ENCODE measurements around the gene C1QTNF5. TPM values are rescaled to one million over a fixed set of nuclear protein-coding genes. Genes with fewer than 3 reads are reported as not detected.
A peak's percentile ranks its signal among the peaks of the same experiment; 100 is the strongest.

Gene C1QTNF5
- total RNA-seq, 1 donor from 2014 or later: 24.1 TPM

GRCh38 chr11:119356349-119357031, 15.8 kb upstream of the C1QTNF5 start:
- Mint-ChIP-seq H3K9me3 (no peaks in the 10 kb centered on the region), H3K36me3 (peaks cover 17% of the 10 kb centered on the region), H3K4me1 (peaks cover 35% of the 10 kb centered on the region), H3K27me3 (ENCODE audit: low read depth) (no peaks in the 10 kb centered on the region), H3K27ac (peak overlapping the region; percentile 90), H3K4me3 (peak overlapping the region; percentile 75)
- DNase-seq (ENCODE audit: low spot score in 2 of 2, unreplicated experiment in 2 of 2): peak; percentile 71 to 84
- peak; percentile 94 for TF ChIP-seq CTCF (IDR thresholded peaks at IDR 0.05; ENCODE audit: unreplicated experiment)

DNA sequence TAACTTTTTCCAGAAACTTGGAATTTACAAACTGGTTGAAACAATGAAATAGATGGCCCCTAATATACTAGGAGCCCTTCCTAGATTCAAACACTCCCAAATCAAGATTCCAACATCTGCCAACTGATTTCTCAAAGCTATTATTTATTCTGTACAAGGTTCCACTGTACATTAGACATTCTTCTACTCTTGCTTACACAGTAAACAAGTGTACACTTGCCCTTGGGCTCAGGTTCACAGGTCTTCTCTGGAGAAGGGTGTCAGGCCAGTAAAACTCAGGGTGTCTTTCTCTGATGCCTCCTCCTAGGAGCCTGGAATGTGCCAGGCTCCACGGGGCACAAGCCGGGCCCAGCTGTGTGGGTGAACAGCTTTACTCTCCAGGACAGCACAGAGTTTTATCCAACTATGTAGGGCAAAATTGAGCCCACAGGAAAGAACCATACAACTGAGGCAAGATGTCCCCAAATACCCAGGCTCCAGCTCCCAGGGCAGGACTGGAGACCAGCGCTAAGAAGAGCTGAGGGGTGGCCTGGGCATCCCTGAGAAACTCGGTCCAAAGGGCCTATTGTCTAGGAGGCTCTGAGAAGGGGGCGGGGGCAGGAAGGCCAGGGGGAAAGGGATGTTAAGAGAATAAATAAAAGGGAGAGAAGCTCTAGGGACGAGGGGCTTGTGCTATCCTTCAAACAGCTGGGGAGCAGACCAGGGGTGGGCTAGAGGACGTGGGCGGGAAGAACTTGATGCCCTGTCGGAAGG, 14.6 kb upstream of the C1QTNF5 start:
- no peak for DNase-seq (ENCODE audit: low spot score in 2 of 2, unreplicated experiment in 2 of 2)
- no peak overlapping the region for H3K4me3 Mint-ChIP-seq
- no peaks in the 10 kb centered on the region for H3K9me3 Mint-ChIP-seq
- no peak for TF ChIP-seq CTCF (IDR thresholded peaks at IDR 0.05; ENCODE audit: unreplicated experiment)
- H3K27me3 Mint-ChIP-seq (ENCODE audit: low read depth): no peaks in the 10 kb centered on the region
- H3K4me1 Mint-ChIP-seq: peaks cover 26% of the 10 kb centered on the region
- H3K36me3 Mint-ChIP-seq: peaks cover 17% of the 10 kb centered on the region
- H3K27ac Mint-ChIP-seq: no peak overlapping the region

DNA sequence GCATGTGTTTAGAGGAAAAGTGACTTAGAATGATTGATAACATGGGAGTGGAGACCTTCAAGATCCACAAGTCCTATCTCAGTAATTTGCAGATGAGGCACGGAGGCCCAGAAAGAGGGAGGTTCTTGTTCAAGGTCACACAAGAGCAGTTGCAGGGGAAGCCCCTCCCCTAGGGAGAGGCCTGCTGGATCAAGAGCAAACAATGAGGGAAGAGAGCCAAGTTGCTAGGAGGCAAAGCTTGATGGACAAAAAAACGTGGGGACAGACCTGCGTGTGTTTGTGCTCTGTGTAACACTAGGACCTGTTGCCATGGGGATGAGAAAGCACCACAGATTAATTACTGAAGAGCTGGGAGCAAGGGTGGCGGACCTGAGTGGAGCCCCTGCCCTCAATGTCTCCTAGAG, 12.2 kb upstream of the C1QTNF5 start:
- Mint-ChIP-seq H3K27me3 (ENCODE audit: low read depth) (peaks cover 2% of the 10 kb centered on the region), H3K36me3 (peaks cover 4% of the 10 kb centered on the region), H3K4me3 (no peak overlapping the region), H3K4me1 (peaks cover 21% of the 10 kb centered on the region), H3K27ac (peak overlapping the region; percentile 22), H3K9me3 (no peaks in the 10 kb centered on the region)
- DNase-seq (ENCODE audit: low spot score in 2 of 2, unreplicated experiment in 2 of 2): no peak
- TF ChIP-seq CTCF (IDR thresholded peaks at IDR 0.05; ENCODE audit: unreplicated experiment): no peak

GRCh38 chr11:119351232-119351631, 10.5 kb upstream of the C1QTNF5 start:
- H3K27me3 Mint-ChIP-seq (ENCODE audit: low read depth): peaks cover 17% of the 10 kb centered on the region
- no peaks in the 10 kb centered on the region for H3K9me3 Mint-ChIP-seq
- no peak for TF ChIP-seq CTCF (IDR thresholded peaks at IDR 0.05; ENCODE audit: unreplicated experiment)
- no peak for DNase-seq (ENCODE audit: low spot score in 2 of 2, unreplicated experiment in 2 of 2)
- H3K4me3 Mint-ChIP-seq: no peak overlapping the region
- H3K4me1 Mint-ChIP-seq: peaks cover 11% of the 10 kb centered on the region
- no peaks in the 10 kb centered on the region for H3K36me3 Mint-ChIP-seq
- H3K27ac Mint-ChIP-seq: no peak overlapping the region

DNA sequence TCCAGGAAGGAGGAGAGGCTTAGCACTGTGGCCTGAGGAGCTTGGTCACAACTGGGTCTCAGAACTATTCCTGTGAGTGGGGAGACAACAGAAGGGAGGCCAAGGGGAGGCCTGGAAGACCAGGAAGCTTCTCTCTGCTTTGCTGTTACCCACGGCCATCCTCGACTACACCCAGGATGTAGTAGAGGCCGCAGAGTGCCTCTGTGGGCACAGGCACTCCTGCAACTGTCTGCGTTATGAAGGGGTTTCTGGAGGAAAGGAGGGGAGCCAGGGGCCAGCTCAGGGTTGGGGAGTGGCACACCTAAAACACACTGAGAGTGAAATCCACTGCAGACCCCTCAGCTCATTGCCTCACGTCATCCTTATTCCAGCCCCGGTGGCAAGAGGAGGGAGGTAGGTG, 9.6 kb upstream of the C1QTNF5 start:
- H3K27ac Mint-ChIP-seq: no peak overlapping the region
- no peaks in the 10 kb centered on the region for H3K9me3 Mint-ChIP-seq
- H3K4me3 Mint-ChIP-seq: no peak overlapping the region
- H3K36me3 Mint-ChIP-seq: no peaks in the 10 kb centered on the region
- no peak for DNase-seq (ENCODE audit: low spot score in 2 of 2, unreplicated experiment in 2 of 2)
- peaks cover 9% of the 10 kb centered on the region for H3K4me1 Mint-ChIP-seq
- peaks cover 20% of the 10 kb centered on the region for H3K27me3 Mint-ChIP-seq (ENCODE audit: low read depth)
- TF ChIP-seq CTCF (IDR thresholded peaks at IDR 0.05; ENCODE audit: unreplicated experiment): no peak

Measured in mesothelial cell of epicardium (in vitro differentiated cells).